Measurements from ENCODE around the gene MYH10. TPM values are rescaled to one million over a fixed set of nuclear protein-coding genes. Genes with fewer than 3 reads are reported as not detected.
A peak's percentile ranks its signal among the peaks of the same experiment; 100 is the strongest.

MYH10 gene
- total and polyA plus RNA-seq, 9 of the 15 experiments (the other 6 are each of a cell fraction or from before 2014, with no cell fraction given), result 16.3 to 95.3 (median 39.7) TPM

DNA sequence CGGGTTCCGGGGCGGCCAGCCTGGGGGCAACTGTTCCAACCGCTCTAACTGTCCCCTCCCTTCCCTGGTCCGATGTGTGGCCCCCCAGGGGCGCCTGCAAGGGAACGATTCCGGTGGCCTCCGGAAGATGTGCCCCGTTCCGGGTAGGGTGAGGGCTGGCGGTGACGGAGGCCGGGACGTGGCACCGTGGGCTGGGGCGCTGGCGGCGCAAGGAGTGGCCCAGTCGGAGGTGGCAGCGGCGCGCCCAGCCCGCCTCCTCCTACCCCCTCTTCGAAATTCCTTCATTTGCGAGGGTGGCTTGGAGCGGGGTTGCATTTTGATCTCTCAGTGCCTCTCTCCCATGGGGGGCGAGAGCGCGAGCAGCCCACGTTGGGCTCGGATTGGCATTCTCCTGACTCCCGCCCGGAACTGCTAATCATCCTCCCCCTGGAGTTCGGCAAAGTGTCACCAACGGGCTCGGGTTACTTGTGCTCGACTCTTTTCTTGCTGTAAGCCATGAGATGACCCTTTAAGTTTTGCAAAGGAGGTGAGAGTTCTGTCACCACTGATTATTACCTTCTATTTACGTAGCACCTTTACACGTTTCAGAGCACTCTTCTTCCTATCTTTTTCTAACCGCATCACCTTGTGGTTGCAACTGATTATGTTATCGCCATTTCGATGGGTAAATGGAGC lies 194.2 kb downstream of the MYH10 start (continued):
- no peak for TF ChIP-seq JUN (IDR thresholded peaks at IDR 0.05; ENCODE audit: borderline replicate concordance, low read depth, low read length)
- TF ChIP-seq JUN (CRISPR knock-in tag; IDR thresholded peaks at IDR 0.05; ENCODE audit: borderline replicate concordance), result no peak
- TF ChIP-seq, protein P1, sequence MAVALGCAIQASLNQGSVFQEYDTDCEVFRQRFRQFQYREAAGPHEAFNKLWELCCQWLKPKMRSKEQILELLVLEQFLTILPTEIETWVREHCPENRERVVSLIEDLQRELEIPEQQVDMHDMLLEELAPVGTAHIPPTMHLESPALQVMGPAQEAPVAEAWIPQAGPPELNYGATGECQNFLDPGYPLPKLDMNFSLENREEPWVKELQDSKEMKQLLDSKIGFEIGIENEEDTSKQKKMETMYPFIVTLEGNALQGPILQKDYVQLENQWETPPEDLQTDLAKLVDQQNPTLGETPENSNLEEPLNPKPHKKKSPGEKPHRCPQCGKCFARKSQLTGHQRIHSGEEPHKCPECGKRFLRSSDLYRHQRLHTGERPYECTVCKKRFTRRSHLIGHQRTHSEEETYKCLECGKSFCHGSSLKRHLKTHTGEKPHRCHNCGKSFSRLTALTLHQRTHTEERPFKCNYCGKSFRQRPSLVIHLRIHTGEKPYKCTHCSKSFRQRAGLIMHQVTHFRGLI (CRISPR knock-in tag; IDR thresholded peaks at IDR 0.05), result no peak
- TF ChIP-seq, protein P2, sequence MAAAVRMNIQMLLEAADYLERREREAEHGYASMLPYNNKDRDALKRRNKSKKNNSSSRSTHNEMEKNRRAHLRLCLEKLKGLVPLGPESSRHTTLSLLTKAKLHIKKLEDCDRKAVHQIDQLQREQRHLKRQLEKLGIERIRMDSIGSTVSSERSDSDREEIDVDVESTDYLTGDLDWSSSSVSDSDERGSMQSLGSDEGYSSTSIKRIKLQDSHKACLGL (CRISPR knock-in tag; IDR thresholded peaks at IDR 0.05; ENCODE audit: borderline replicate concordance, poor library complexity, severe bottlenecking), result no peak
- TF ChIP-seq, protein P3, sequence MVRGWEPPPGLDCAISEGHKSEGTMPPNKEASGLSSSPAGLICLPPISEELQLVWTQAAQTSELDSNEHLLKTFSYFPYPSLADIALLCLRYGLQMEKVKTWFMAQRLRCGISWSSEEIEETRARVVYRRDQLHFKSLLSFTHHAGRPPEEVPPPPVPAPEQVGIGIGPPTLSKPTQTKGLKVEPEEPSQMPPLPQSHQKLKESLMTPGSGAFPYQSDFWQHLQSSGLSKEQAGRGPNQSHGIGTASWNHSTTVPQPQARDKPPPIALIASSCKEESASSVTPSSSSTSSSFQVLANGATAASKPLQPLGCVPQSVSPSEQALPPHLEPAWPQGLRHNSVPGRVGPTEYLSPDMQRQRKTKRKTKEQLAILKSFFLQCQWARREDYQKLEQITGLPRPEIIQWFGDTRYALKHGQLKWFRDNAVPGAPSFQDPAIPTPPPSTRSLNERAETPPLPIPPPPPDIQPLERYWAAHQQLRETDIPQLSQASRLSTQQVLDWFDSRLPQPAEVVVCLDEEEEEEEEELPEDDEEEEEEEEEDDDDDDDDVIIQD (CRISPR knock-in tag; IDR thresholded peaks at IDR 0.05), result no peak
- TF ChIP-seq ZNF282 (CRISPR knock-in tag; IDR thresholded peaks at IDR 0.05), result no peak
- TF ChIP-seq, protein P4, sequence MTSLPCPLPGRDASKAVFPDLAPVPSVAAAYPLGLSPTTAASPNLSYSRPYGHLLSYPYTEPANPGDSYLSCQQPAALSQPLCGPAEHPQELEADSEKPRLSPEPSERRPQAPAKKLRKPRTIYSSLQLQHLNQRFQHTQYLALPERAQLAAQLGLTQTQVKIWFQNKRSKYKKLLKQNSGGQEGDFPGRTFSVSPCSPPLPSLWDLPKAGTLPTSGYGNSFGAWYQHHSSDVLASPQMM (CRISPR knock-in tag; IDR thresholded peaks at IDR 0.05), result no peak
- TF ChIP-seq SRSF1 (IDR thresholded peaks at IDR 0.05; ENCODE audit: low read depth, low read length), result no peak
- TF ChIP-seq, protein P5, sequence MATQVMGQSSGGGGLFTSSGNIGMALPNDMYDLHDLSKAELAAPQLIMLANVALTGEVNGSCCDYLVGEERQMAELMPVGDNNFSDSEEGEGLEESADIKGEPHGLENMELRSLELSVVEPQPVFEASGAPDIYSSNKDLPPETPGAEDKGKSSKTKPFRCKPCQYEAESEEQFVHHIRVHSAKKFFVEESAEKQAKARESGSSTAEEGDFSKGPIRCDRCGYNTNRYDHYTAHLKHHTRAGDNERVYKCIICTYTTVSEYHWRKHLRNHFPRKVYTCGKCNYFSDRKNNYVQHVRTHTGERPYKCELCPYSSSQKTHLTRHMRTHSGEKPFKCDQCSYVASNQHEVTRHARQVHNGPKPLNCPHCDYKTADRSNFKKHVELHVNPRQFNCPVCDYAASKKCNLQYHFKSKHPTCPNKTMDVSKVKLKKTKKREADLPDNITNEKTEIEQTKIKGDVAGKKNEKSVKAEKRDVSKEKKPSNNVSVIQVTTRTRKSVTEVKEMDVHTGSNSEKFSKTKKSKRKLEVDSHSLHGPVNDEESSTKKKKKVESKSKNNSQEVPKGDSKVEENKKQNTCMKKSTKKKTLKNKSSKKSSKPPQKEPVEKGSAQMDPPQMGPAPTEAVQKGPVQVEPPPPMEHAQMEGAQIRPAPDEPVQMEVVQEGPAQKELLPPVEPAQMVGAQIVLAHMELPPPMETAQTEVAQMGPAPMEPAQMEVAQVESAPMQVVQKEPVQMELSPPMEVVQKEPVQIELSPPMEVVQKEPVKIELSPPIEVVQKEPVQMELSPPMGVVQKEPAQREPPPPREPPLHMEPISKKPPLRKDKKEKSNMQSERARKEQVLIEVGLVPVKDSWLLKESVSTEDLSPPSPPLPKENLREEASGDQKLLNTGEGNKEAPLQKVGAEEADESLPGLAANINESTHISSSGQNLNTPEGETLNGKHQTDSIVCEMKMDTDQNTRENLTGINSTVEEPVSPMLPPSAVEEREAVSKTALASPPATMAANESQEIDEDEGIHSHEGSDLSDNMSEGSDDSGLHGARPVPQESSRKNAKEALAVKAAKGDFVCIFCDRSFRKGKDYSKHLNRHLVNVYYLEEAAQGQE (IDR thresholded peaks at IDR 0.05; ENCODE audit: borderline replicate concordance), result no peak
- TF ChIP-seq, protein P5 (CRISPR knock-in tag; IDR thresholded peaks at IDR 0.05; ENCODE audit: low read depth), result no peak
- no peak for TF ChIP-seq CREBBP (IDR thresholded peaks at IDR 0.05; ENCODE audit: low read depth, low read length)
- no peak for TF ChIP-seq ZNF224 (CRISPR knock-in tag; IDR thresholded peaks at IDR 0.05)
- no peak for TF ChIP-seq ZNF274 (IDR thresholded peaks at IDR 0.05; ENCODE audit: borderline replicate concordance, low read depth, low read length)
- TF ChIP-seq ZNF174 (CRISPR knock-in tag; IDR thresholded peaks at IDR 0.05), result no peak
- peak in 1 of 2 experiments; percentile 41; a peak in 2 of 4 replicates for TF ChIP-seq SIN3A (IDR thresholded peaks at IDR 0.05; ENCODE audit: borderline replicate concordance in 2 of 2, control insufficient read depth in 1 of 2, low read depth in 2 of 2, low read length in 2 of 2)

All from K562 (cell line).